Stimulated activated CD8-positive, alpha-beta memory T cell treated with anti-CD3 and anti-CD28 coated beads, Interleukin-12 subunit alpha, Interleukin-12 subunit beta, amount 100 ng/mL, for 1 hour (primary cell): ENCODE measurements around the gene IDUA.
"Not testable (repeated sequence)": the region's sequence is repeated elsewhere in the genome, so short reads cannot be mapped to it uniquely, and the experiment has no call there.

Source experiments
- DNase-seq: peaks from one replicate; pipeline ENCODE4 v3.0.0-alpha.2; 2020; ENCODE audit warnings: low read depth

IDUA gene

DNA sequence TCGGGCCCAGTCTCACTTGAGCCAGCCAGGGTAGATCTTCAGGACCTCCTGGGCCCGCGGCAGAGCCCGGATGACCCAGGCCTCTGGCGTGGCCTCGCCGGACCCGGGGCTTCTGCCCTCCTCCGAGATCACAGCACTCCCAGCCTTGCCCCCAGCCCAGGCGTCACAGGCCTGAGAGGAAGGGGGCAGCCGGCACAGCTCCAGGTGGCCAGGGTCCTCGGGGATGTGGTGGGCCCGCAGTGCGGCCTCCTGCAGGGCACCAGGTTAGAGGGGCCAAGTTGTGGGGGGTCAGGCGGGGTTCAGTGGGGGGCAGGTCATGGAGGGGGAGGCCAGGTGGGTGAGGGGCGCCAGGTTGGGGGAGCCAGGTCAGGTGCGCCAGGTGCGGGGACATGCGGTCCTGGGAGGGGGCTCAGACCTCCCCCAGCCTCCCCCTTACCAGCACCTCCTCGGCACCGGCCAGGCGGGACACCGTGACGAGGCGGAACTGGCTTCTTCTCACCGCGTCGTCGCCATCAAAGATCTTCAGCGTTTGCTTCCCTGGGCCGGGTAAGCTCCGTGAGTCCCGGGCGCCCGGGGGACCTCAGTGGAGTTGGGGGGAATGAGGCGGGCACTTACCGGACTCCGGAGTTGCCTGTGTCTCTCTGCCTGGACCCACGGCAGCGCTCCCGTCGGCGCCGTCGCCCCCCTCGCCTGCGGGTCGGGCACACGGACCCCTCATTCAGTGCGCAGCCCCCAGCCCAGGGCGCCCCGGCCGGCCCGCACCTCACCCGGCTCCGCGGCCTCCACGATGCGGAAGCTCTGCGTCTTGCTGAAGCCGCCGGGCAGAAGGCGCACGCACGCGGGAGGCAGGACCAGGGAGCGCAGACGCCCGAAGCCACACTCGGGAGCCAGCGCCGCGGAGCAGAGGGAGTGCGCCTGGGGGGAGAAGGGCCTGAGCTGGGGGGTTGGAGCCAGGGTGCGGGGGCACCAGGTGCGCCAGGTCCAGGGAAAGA, 19.4 kb upstream of the IDUA start:
- DNase-seq = no peak

DNA sequence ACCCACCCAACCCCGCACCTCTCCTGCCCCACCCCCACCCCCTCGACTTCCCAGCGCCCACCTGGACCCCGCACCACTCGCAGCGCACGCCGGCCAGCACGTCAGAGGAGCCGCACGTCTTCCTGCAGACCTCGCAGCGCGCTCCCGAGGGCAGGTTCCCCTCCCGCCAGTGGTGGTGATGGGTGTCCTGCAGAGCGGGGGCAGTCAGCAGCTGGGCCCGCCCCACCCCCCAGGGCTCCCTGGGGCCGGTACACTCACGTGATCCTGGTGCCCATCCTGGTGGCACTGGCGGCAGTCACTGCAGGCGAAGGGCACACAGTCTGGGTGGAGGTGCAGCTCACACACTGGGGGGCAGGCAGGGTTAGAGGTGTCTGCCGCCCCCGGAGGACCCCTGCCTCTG, 18.6 kb upstream of the IDUA start:
- DNase-seq = no peak

DNA sequence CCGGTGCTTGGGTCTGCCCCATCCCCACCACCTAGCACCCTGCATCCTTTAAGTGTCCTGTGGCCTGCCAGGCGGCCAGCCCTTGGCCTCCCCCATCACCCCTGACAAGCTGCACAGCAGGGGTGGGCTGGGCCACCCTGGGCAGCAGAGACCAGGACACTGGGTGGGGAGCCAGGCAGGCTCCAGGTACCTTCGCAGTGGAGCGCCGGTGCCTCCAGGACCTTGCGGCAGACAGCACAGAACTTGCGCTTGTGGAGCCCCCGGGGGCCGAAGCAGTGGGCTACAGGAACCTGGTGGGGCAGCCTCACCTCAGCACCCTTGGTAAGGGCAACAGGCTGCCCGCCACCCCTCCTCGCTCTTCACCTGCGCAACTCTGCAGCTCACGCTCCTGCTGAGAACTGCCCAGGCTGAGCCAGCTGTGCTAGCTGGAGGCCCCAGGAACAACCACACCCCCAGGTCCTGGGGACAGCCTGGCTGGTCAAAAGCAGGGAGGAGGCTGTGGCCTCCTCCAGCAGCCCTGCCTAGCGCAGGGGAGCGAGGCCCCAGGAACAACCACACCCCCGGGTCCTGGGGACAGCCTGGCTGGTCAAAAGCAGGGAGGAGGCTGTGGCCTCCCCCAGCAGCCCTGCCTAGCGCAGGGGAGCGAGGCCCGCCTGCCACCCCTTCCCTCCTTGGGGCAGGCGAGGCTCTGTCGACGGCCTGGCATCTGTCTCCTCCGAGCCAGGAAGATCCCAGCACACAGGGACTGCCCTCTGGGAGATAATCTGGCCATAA, 18.0 kb upstream of the IDUA start:
- DNase-seq = no peak

DNA sequence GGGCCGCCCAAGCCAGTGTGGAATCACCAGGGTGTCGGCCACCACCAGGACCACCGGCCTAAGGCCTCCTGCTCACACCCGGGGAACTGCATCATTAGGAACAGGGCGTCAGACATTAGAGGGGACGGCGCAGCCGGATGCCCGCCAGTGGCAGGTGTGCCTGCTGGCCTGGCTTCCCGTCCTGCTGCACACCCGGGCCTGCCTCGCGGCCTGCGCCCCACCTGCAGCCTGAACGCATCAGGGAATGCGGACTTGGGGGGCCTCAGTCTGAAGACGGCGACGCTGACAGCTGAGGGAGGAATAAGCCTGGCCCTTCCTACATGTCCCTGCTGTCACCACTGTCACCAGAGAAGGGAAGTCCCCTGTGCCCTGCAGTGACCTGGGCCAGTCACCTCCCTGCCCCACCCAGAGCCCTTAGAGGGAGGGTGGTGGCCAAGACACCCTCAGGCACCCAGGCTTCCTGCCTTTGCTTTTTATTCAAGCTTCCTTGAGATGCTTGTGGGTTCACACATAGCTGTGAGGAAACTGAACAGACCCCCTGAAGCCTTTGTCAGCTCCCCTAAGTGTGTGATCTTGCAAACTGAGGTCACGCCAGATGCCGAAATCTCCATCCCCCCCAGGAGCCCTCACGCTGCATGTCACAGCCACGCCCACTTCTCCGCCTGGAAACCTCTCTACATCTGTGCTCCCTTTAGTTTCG, 16.6 kb upstream of the IDUA start:
- DNase-seq = no peak

DNA sequence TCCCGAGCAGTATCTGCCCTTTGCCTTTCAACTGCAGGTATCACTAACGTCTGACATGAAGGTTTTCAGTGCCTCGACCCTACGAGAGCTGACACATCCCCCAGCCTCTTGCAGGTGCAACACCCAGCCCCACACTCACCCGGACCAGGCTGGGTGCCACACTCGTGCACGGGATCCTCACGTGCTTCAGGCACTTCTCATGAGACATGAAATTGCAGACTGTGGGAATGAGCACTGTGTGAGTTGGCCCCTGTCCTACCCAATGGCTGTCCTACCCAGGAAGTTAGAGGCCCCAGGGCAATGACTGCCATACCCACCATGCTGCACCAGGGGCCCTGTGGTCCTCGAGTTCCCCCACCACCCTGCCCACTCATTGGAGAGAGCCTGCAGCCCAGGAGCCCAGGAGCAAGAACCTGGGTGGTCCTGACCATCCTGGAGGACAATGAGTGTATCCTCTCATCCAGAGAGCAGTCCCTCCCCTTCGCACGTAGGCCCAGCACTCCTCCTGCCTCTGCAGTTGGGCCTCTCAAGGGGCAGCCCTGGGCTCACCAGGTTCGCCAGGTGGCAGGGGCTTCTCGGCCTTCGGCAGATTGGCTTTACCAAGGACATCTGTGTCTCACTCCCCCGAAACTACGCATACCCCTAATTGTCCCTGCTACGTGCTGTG, 15.9 kb upstream of the IDUA start:
- DNase-seq = no peak

DNA sequence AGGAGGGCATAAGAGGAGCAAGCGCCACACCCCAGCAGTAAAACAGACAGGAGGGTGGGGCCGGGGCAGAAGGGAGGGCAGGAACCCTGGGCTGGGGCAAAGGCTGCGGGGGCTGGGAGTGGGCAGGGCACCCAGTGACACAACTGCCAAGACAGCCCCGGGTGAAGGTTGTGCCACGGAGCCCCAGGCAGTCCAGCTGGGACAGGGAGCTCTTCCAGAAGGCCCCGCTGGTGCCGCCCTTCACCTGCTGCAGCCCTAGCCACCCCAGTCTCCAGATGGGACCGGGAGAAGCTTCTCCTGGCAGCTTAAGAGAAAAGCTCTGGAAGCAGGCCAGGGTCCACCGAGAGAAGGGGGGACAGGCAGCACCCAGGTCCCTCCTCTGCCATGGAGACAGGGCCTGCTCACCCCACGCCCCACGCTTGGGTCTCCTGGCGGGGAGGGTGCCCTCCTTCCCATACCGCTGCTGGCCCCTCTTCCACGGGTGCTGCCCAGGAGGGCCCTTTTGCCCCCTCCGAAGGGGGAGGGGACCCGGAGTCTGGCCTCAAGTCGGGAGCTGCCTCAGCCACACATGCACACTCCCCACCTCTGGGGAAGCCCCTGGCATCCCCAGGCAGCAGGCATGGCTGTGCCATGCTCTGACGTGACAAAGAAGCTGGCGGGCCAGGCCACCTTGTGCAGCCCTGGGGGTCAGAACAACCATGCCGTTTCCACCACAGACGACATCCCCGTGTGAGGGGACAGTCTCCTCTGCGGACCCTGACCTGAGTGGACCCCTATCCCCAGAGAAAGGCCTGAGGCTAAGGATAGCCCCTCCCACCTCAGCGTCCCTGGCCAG, 15.0 kb upstream of the IDUA start:
- no peak for DNase-seq

DNA sequence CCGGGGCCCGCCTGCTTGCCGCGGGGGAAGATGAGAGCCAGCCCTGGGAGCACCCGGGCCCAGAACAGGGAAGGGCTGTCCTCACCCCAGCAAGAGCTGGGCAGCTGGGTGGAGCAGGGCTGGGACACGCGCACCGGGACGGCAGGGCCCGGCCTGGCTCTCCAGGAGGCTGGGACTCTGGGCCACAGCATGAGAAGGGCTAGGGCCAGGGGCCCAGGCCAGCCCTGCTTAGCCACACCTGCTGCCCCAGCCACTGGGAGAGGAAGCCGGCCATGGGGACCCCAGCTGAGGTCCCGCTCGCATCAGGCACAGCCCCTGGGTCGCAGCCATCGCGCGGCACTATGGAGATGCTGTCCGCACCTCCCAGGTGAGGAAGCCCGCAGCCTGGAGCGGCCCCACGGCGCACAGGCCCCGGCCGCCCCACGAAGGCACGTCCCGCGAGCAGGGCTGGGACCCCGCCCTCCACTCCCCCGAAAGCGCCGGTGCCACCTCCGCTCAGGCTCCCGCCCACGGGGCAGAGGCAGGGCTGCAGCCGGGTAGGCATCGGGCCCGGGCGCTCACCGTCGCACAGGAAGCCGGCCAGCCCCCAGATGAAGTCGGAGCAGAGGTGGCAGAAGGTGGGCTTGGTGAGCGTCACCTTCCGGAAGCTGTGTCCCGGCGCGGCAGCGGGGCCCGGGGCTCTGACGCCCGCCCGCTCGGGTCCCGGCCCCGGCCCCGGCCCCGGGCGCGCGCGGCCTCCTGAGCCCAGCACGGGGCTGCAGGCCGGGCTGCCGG, 14.0 kb upstream of the IDUA start:
- peak; percentile 29 for DNase-seq

DNA sequence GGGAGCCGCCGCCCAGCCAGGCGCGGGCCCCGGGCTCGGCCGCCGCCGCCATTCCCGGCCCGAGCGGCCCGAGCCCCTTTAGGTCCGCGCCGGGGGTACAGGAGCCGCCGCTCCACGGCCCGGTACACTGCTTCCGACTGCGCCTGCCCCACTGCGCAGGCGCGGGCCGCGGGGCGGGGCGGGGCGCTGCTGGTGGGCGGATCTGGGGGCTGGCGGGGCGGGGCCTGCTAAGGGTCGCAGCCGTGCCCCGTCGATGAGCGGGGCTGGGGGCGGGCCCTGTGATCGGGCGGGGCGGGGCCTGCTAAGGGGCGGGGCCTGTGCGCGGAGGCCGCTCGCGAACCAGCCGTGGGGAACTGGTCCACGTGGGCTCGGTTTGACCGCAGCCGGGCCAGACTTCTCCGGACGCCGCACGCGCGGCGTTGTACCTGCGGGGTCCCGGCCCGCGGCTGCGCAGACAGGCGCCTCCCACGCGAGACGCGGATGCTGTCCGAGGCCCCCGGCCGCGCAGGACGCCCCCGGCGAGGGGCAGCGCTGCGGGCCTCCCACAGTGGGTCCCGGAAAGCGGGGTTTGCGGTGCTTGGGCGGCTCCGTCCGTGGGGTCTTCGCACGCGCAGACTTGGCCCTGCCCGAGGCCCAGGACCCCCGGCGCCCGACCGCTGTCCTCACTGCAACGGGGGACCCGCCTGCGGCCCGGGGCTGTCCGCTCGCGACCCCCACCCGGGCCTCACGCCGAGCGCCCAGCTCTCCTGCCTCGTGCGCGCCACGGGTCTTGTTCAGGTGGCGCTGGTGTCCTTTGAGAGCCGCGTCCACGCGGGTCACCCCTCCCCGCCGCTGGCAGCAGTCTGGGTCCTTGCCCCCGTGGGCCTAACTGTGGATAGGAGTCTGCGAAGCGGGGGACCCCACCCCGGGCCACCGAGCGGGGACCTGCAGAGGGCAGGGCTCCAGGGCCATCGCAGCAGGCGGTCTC, 13.1 kb upstream of the IDUA start, which contains the start of gene DGKQ:
DGKQ (minus strand) TSS at position 139 of the 967 bp plus-strand sequence; CDS start at position 52, 87 bp downstream.
- DNase-seq = peak; percentile 80

DNA sequence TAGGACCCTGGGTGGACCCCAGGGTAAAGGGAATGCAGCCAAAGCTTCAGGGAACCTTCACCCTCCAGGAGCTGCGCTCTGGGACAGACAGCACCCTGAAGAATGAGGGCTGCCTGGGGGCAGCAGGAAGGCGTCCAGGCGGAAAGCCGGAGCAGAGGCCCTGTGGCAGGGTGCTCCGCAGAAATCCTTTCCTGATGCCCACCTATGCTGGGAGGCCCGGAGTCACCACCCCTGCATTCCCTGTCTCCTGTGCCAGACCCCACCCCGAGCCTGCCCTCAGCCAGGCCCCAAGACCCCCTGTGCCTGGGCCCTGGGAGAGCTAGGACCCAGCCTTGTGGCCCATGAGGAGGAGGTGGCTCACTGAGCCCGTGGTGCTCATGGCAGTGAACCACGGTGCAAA, 12.2 kb upstream of the IDUA start:
- no peak for DNase-seq

DNA sequence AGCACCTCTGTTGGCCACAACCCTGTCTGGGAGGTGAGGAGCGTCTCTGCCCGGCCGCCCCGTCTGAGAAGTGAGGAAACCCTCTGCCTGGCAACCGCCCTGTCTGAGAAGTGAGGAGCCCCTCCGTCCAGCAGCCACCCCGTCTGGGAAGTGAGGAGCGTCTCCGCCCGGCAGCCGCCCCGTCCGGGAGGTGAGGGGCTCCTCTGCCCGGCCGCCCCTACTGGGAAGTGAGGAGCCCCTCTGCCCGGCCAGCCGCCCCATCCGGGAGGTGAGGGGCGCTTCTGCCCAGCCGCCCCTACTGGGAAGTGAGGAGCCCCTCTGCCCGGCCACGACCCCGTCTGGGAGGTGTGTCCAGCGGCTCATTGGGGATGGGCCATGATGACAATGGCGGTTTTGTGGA, 10.8 kb upstream of the IDUA start:
- DNase-seq = not testable (repeated sequence)

DNA sequence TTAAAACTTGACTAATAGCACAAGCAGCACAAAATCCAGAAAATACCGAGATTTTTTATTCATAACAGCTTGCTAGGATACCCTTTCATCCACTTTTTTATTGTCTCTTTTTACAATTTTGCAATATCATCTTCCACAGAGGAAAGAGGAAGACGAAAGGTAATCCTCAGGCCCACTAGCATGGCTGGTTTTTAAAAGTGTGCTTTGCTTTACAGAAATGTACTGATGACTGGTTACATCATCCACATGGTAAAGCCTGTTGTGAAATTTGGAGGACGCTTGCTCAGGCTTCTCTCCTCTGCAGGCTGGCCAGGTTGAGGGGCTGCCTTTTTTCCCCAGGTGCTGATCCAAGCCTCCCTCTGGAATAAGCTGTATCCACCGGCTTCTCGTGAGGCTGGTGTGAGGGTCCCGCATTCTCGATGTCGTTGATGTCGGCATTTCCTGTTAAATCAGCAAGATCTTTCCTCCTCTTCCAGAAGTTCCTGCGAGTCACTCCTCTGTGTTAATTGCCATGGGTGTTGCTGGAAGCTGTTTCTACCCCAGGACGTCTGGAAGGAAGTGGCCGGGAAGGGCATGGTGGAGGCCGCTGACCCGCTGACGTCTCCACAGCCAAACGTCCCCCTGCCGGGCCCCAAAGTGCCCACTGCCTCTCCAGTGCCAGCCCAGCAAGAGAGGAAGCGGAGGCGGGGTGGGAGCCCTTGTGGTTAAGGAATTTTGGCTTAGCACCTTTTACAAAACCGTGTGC, 7.7 kb upstream of the IDUA start:
- no peak for DNase-seq

DNA sequence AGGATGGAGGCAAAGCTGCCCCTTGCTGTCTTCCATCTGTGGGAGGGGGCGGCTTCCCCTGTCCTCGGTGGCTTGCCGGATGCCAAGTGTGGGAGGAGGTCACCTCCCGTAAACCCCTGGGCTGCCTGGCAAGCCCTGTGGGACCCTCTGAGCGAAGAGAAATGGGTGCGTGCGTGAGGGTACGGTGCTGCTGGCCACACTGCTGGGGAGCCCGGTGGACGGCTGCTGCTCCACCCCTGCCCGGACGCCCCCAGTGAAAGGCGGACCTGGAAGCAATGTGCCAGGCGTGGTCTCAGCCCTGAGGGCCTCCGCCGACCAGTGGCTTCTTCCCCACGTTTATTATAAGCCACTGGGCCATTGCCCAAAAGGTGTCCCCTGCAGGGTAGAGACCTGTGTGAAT, 4.6 kb upstream of the IDUA start:
- no peak for DNase-seq

DNA sequence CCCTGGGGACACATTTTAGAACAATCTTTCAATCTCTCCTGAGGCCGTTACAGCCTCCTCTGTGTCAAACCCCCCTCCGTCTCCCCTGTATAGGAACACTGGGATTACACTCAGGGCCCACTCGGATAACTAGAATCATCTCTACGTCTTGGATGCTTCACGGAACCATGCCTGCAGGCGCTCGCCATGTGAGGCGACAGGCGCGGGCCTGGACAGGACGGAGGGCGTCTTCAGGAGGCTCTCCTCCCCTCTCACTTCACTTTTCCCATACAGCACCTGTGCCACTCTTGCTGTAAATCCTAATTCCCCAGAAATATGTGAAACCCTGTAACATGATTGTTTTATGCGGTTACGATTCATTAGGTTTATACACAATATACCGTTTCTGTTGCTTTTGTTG, 4.0 kb upstream of the IDUA start:
- DNase-seq = no peak

DNA sequence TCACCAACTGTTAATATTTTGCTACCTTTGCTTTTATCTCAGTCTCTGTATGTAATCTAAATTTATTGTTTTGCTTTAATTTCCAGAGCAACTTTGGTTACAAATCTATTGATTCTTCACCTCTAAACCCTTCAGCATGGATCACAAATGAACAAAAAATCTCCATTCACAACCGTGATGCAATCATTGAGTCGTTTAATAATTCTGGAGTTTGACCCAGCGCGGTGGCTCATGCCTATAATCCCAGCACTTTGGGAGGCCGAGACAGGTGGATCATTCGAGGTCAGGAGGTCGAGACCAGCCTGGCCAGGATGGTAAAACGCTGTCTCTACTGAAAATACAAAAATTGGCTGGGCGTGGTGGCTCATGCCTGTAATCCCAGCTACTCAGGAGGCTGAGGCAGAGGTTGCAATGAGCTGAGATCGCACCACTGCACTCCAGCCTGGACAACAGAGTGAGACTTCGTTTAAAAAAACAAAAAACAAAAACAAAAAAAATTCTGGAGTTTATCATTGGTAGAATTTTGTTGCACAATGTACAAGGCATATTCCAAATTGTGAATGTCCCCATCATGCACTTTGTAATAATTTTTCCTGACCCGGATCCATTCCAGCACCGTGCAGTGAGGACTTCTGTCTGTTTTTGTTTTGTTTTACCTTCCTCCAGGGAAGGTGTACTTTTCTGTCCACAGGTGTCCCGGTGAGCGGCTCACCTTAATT, 2.3 kb upstream of the IDUA start:
- DNase-seq = no peak

DNA sequence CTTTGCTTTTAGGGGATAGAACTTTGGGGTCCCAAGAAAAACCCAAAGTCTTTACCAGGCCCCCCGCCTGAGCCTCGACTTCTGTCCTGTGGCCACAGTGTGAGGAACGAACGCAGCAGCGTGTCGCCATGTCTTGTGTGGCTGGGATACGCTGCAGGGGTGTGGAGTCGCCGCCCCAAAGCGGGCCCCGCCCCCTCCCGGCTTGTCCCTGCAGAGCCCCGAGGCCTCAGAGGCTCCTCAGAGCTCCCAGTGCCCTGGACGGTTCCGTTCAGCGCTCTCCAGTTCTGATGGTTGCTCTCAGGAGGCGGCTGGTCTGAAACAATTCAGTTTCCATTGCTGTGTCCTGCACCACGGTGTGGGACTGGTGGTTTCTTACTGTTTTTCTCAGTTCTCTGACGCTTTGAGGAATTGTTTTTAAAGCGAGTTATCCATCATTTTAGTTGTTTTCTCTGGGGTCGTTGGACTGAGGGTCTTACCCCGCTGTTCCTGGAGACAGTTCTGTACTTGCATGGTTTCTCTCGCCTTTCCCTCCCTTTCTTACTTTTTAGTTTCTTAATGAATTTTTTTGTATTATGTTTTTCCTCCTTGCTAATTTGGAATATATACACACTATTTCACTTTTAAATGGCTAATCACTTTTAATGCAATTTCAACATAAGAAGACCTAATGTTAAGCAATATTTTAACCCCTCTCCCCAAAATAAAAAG, 1.6 kb upstream of the IDUA start:
- peak; percentile 40 for DNase-seq

DNA sequence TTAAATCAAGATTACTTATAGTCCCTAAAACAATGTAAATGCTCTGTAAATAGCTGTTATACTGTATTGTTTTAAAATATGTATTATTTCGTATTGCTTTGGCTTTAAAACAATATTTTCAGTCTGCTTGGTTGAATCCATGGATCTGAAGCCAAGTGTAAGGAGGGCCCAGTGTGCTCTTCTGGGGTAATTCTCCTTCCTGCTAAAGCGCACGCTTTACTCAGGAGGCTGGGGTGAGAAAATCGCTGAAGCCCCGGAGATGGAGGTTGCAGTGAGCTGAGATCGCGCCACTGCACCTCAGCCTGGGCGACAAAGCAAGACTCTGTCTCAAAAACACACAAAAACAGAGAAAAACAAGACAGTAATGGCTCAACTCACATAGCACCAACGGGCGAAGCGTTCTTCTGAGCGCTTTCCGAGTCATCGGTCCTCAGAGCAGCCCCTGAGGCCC, 391 bp upstream of the IDUA start:
- DNase-seq = no peak
